Smooth muscle cell (in vitro differentiated cells): ENCODE measurements around the gene LIMCH1. TPM values are rescaled to one million over a fixed set of nuclear protein-coding genes. Genes with fewer than 3 reads are reported as not detected.

ENCODE experiments used
- DNase-seq: peaks from one replicate; lab custom pipeline; 2025; ENCODE audit not compliant: unreplicated experiment; lab: John Stamatoyannopoulos, UW
- H2AFZ ChIP-seq: fragments of 200-600 bp; sonication (generic); 2 replicates; pipeline ENCODE4 v1.6.0; 2016; ENCODE audit warnings: antibody characterized with exemption, low read depth, mild to moderate bottlenecking
- H3F3A ChIP-seq: fragments of 200-600 bp; sonication (generic); 2 replicates; pipeline ENCODE4 v1.6.0; 2017; ENCODE audit warnings: antibody characterized with exemption, low read depth
- H3K27ac ChIP-seq: fragments of 200-600 bp; sonication (generic); 2 replicates; pipeline ENCODE4 v1.5.1; 2016; ENCODE audit warnings: low read depth, mild to moderate bottlenecking
- H3K27me3 ChIP-seq: fragments of 200-600 bp; sonication (generic); 2 replicates; pipeline ENCODE4 v1.6.1; 2016; ENCODE audit warnings: low read depth, mild to moderate bottlenecking
- H3K36me3 ChIP-seq: fragments of 200-600 bp; sonication (generic); 2 replicates; pipeline ENCODE4 v1.5.1; 2016; ENCODE audit warnings: low read depth
- H3K4me1 ChIP-seq: fragments of 200-600 bp; sonication (generic); 2 replicates; pipeline ENCODE4 v1.5.1; 2016; ENCODE audit warnings: low read depth
- H3K4me2 ChIP-seq: fragments of 200-600 bp; sonication (generic); 2 replicates; pipeline ENCODE4 v1.6.0; 2016; ENCODE audit warnings: mild to moderate bottlenecking
- H3K4me3 ChIP-seq: fragments of 200-600 bp; sonication (generic); 2 replicates; pipeline ENCODE4 v1.5.1; 2016; ENCODE audit warnings: mild to moderate bottlenecking
- H3K79me2 ChIP-seq: fragments of 200-600 bp; sonication (generic); 2 replicates; pipeline ENCODE4 v1.6.0; 2016; ENCODE audit warnings: low read depth, mild to moderate bottlenecking
- H3K9ac ChIP-seq: fragments of 200-600 bp; sonication (generic); 2 replicates; pipeline ENCODE4 v1.6.0; 2016; ENCODE audit warnings: low read depth
- H3K9me3 ChIP-seq: fragments of 200-600 bp; sonication (generic); replicated peaks from 2 replicates; pipeline ENCODE4 v1.5.1; 2016; ENCODE audit warnings: low read depth
- H4K20me1 ChIP-seq: fragments of 200-600 bp; sonication (generic); 2 replicates; pipeline ENCODE4 v1.6.0; 2016; ENCODE audit warnings: low read depth
- CTCF ChIP-seq: fragments of 200-600 bp; sonication (generic); IDR thresholded peaks from 2 replicates; pipeline ENCODE4 v1.5.1; 2017; ENCODE audit warnings: borderline replicate concordance, mild to moderate bottlenecking, antibody characterized with exemption; ENCODE audit not compliant: insufficient read depth, poor library complexity, severe bottlenecking
- WGBS: methylation state at CpG from one replicate; pipeline ENCODE4 v1.1.7; 2016; ENCODE audit warnings: low lambda C conversion rate; 5-methylcytosine and 5-hydroxymethylcytosine counted together
- polyA plus RNA-seq: library from polyadenylated mRNA; unstranded; fragments of >200 nt; fragmentation: Nextera tagmentation; extraction: Ambion mirVana; gene quantifications from 2 replicates; pipeline ENCODE4 v1.2.1, GENCODE V29; 2016
- total RNA-seq: library from RNA; depleted of rRNA; stranded (reverse); fragments of >200 nt; gene quantifications from 2 replicates; pipeline ENCODE4 v1.2.3, GENCODE V29; 2014

Gene LIMCH1
- total and polyA plus RNA-seq, 2 experiments from 2014 or later: 2.6 to 7.6 TPM

GRCh38 chr4:41512596-41512995, 25.4 kb upstream of the LIMCH1 start:
- no peaks in the 10 kb centered on the region for H3K9me3 ChIP-seq
- H3K27ac ChIP-seq: no peak overlapping the region
- no peaks in the 10 kb centered on the region for H3K27me3 ChIP-seq
- H3K4me3 ChIP-seq: no peak overlapping the region
- H4K20me1 ChIP-seq: no peaks in the 10 kb centered on the region
- H3F3A ChIP-seq: no peaks in the 10 kb centered on the region
- no peak overlapping the region for H2AFZ ChIP-seq
- no peak overlapping the region for H3K9ac ChIP-seq
- no peak overlapping the region for H3K4me2 ChIP-seq
- no peak for DNase-seq
- H3K79me2 ChIP-seq: no peaks in the 10 kb centered on the region
- no peaks in the 10 kb centered on the region for H3K36me3 ChIP-seq
- H3K4me1 ChIP-seq: no peaks in the 10 kb centered on the region
- TF ChIP-seq CTCF: no peak

- Histone ChIP-seq H3K4me1 (no peaks in the 10 kb centered on the region), H3K27ac (no peak overlapping the region), H3K79me2 (no peaks in the 10 kb centered on the region), H3K27me3 (no peaks in the 10 kb centered on the region), H4K20me1 (no peaks in the 10 kb centered on the region), H3K36me3 (no peaks in the 10 kb centered on the region), H3K9ac (no peak overlapping the region), H2AFZ (no peak overlapping the region), H3K4me2 (no peak overlapping the region), H3F3A (no peaks in the 10 kb centered on the region), H3K9me3 (no peaks in the 10 kb centered on the region), H3K4me3 (no peak overlapping the region)
- 90% methylated on average over 1 of the region's 1 CpG for whole genome bisulfite sequencing
- TF ChIP-seq CTCF: no peak
- DNase-seq: no peak
Measured at GRCh38 chr4:41514169-41514568, 23.8 kb upstream of the LIMCH1 start.

DNA sequence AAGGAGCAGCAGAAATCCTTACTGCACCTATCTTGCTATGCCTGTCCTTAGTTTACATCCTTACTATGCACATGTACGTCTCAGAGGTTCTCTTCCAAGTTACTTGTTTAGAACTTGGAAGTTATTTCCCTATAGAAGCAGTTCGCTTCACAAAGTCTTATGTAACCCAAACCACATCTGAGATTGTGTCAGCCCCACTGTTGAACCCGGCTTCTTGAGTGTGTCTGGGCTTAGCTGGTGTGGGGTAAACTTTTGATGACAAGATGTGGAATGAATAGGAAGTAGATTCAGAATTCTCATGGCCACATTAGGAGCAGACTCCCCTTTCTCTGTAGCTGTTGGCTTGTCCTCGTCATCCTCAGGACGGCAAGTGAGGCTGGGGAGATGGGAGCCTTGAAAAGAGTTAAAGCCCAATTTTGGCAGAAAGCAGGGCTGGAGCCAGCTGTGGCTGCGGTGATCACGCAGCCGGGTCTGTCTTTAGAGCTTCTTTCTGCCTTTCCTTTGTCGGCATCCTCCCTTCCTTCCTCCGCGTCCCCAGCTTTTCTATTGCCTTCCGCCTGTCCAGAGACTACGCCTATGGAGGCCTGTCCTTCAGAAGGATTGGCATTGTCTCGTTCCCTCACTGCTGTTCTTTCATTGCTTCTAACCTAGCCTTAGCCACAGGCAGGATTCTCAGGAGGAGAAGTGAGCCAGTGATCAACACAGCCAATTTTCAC, 23.0 kb upstream of the LIMCH1 start:
- no peak for TF ChIP-seq CTCF
- 89% methylated on average over 14 of the region's 14 CpGs for WGBS
- H3K4me2 ChIP-seq: no peak overlapping the region
- no peaks in the 10 kb centered on the region for H3K79me2 ChIP-seq
- H4K20me1 ChIP-seq: no peaks in the 10 kb centered on the region
- DNase-seq: no peak
- no peak overlapping the region for H3K4me3 ChIP-seq
- no peaks in the 10 kb centered on the region for H3K4me1 ChIP-seq
- H2AFZ ChIP-seq: no peak overlapping the region
- H3K27me3 ChIP-seq: no peaks in the 10 kb centered on the region
- H3F3A ChIP-seq: no peaks in the 10 kb centered on the region
- no peak overlapping the region for H3K27ac ChIP-seq
- H3K9ac ChIP-seq: no peak overlapping the region
- H3K9me3 ChIP-seq: no peaks in the 10 kb centered on the region
- H3K36me3 ChIP-seq: no peaks in the 10 kb centered on the region

GRCh38 chr4:41517121-41517520, 20.8 kb upstream of the LIMCH1 start:
- H2AFZ ChIP-seq: no peak overlapping the region
- no peaks in the 10 kb centered on the region for H4K20me1 ChIP-seq
- H3K27me3 ChIP-seq: no peaks in the 10 kb centered on the region
- no peak overlapping the region for H3K4me3 ChIP-seq
- no peaks in the 10 kb centered on the region for H3K4me1 ChIP-seq
- H3K36me3 ChIP-seq: no peaks in the 10 kb centered on the region
- DNase-seq: no peak
- H3K79me2 ChIP-seq: no peaks in the 10 kb centered on the region
- 89% methylated on average over 4 of the region's 4 CpGs for WGBS
- no peaks in the 10 kb centered on the region for H3K9me3 ChIP-seq
- no peak overlapping the region for H3K27ac ChIP-seq
- TF ChIP-seq CTCF: no peak
- no peak overlapping the region for H3K4me2 ChIP-seq
- no peaks in the 10 kb centered on the region for H3F3A ChIP-seq
- no peak overlapping the region for H3K9ac ChIP-seq
